ENCODE measurements around the gene PRRT4.

Gene PRRT4

GRCh38 chr7:128321044-128321422, 40.5 kb downstream of the PRRT4 start:
- peaks cover 96% of the 10 kb centered on the region for H3K36me3 Mint-ChIP-seq (ENCODE audit: low read depth)
- H3K27me3 Mint-ChIP-seq, result no peaks in the 10 kb centered on the region
- H3K4me1 Mint-ChIP-seq (ENCODE audit: low read depth), result peaks cover 21% of the 10 kb centered on the region
- no peaks in the 10 kb centered on the region for H3K9me3 Mint-ChIP-seq
- H3K27ac Mint-ChIP-seq, result peak overlapping the region; percentile 80
- no peak for DNase-seq
- H3K4me3 Mint-ChIP-seq, result no peak overlapping the region

GRCh38 chr7:128318691-128319090, 42.8 kb downstream of the PRRT4 start:
- H3K27ac Mint-ChIP-seq, result no peak overlapping the region
- H3K36me3 Mint-ChIP-seq (ENCODE audit: low read depth), result peaks cover 93% of the 10 kb centered on the region
- H3K9me3 Mint-ChIP-seq, result no peaks in the 10 kb centered on the region
- H3K27me3 Mint-ChIP-seq, result no peaks in the 10 kb centered on the region
- H3K4me1 Mint-ChIP-seq (ENCODE audit: low read depth), result peaks cover 21% of the 10 kb centered on the region
- no peak for DNase-seq
- H3K4me3 Mint-ChIP-seq, result no peak overlapping the region

- Mint-ChIP-seq H3K27ac (no peak overlapping the region), H3K4me3 (no peak overlapping the region), H3K36me3 (ENCODE audit: low read depth) (peaks cover 93% of the 10 kb centered on the region), H3K9me3 (no peaks in the 10 kb centered on the region), H3K4me1 (ENCODE audit: low read depth) (no peaks in the 10 kb centered on the region), H3K27me3 (no peaks in the 10 kb centered on the region)
- no peak for DNase-seq
Observed at GRCh38 chr7:128311013-128311412, 50.5 kb downstream of the PRRT4 start.

- Mint-ChIP-seq H3K36me3 (ENCODE audit: low read depth) (peaks cover 94% of the 10 kb centered on the region), H3K27me3 (no peaks in the 10 kb centered on the region), H3K4me1 (ENCODE audit: low read depth) (no peaks in the 10 kb centered on the region), H3K9me3 (no peaks in the 10 kb centered on the region), H3K4me3 (no peak overlapping the region), H3K27ac (no peak overlapping the region)
- no peak for DNase-seq
Observed at GRCh38 chr7:128310499-128310898, 51.0 kb downstream of the PRRT4 start.

GRCh38 chr7:128309976-128310375, 51.5 kb downstream of the PRRT4 start:
- DNase-seq, result no peak
- Mint-ChIP-seq H3K27me3 (no peaks in the 10 kb centered on the region), H3K36me3 (ENCODE audit: low read depth) (peaks cover 95% of the 10 kb centered on the region), H3K4me3 (no peak overlapping the region), H3K4me1 (ENCODE audit: low read depth) (no peaks in the 10 kb centered on the region), H3K27ac (no peak overlapping the region), H3K9me3 (no peaks in the 10 kb centered on the region)

GRCh38 chr7:128309124-128309523, 52.4 kb downstream of the PRRT4 start:
- Mint-ChIP-seq H3K9me3 (no peaks in the 10 kb centered on the region), H3K27me3 (no peaks in the 10 kb centered on the region), H3K36me3 (ENCODE audit: low read depth) (peaks cover 95% of the 10 kb centered on the region), H3K4me3 (no peak overlapping the region), H3K4me1 (ENCODE audit: low read depth) (no peaks in the 10 kb centered on the region), H3K27ac (no peak overlapping the region)
- no peak for DNase-seq

GRCh38 chr7:128307061-128307460, 54.4 kb downstream of the PRRT4 start:
- H3K27me3 Mint-ChIP-seq, result no peaks in the 10 kb centered on the region
- H3K36me3 Mint-ChIP-seq (ENCODE audit: low read depth), result peaks cover 93% of the 10 kb centered on the region
- no peaks in the 10 kb centered on the region for H3K4me1 Mint-ChIP-seq (ENCODE audit: low read depth)

GRCh38 chr7:128304212-128304611, 57.3 kb downstream of the PRRT4 start:
- H3K36me3 Mint-ChIP-seq (ENCODE audit: low read depth), result peaks cover 75% of the 10 kb centered on the region
- no peak overlapping the region for H3K4me3 Mint-ChIP-seq
- H3K27me3 Mint-ChIP-seq, result no peaks in the 10 kb centered on the region
- no peaks in the 10 kb centered on the region for H3K9me3 Mint-ChIP-seq
- no peak for DNase-seq
- H3K27ac Mint-ChIP-seq, result no peak overlapping the region
- no peaks in the 10 kb centered on the region for H3K4me1 Mint-ChIP-seq (ENCODE audit: low read depth)

More at GRCh38 chr7:128307061-128307460, 54.4 kb downstream of the PRRT4 start:
- no peak for DNase-seq
- Mint-ChIP-seq H3K9me3 (no peaks in the 10 kb centered on the region), H3K27ac (no peak overlapping the region), H3K4me3 (no peak overlapping the region)

GRCh38 chr7:128303643-128304042, 57.8 kb downstream of the PRRT4 start:
- peaks cover 71% of the 10 kb centered on the region for H3K36me3 Mint-ChIP-seq (ENCODE audit: low read depth)
- H3K9me3 Mint-ChIP-seq, result no peaks in the 10 kb centered on the region
- no peak overlapping the region for H3K4me3 Mint-ChIP-seq
- no peaks in the 10 kb centered on the region for H3K4me1 Mint-ChIP-seq (ENCODE audit: low read depth)
- H3K27me3 Mint-ChIP-seq, result no peaks in the 10 kb centered on the region
- H3K27ac Mint-ChIP-seq, result no peak overlapping the region
- DNase-seq, result no peak

GRCh38 chr7:128303133-128303532, 58.4 kb downstream of the PRRT4 start:
- Mint-ChIP-seq H3K4me3 (no peak overlapping the region), H3K27me3 (no peaks in the 10 kb centered on the region), H3K36me3 (ENCODE audit: low read depth) (peaks cover 66% of the 10 kb centered on the region), H3K4me1 (ENCODE audit: low read depth) (no peaks in the 10 kb centered on the region), H3K9me3 (no peaks in the 10 kb centered on the region), H3K27ac (no peak overlapping the region)
- no peak for DNase-seq

GRCh38 chr7:128302139-128302538, 59.4 kb downstream of the PRRT4 start:
- Mint-ChIP-seq H3K27me3 (no peaks in the 10 kb centered on the region), H3K36me3 (ENCODE audit: low read depth) (peaks cover 57% of the 10 kb centered on the region), H3K4me3 (no peak overlapping the region), H3K27ac (no peak overlapping the region), H3K9me3 (no peaks in the 10 kb centered on the region), H3K4me1 (ENCODE audit: low read depth) (no peaks in the 10 kb centered on the region)
- no peak for DNase-seq
